ENCODE results near the gene HSPA9.

Gene HSPA9

GRCh38 chr5:138615461-138615860 lies 40.3 kb upstream of the HSPA9 start:
- ChIA-PET POLR2A (no interaction called here), CTCF (interaction anchor here (1.0 to 1.2 kb wide), 2 partner anchors 18 to 20 kb away, joined by 3 read pairs; no protein-coding TSS in a partner anchor)

DNA sequence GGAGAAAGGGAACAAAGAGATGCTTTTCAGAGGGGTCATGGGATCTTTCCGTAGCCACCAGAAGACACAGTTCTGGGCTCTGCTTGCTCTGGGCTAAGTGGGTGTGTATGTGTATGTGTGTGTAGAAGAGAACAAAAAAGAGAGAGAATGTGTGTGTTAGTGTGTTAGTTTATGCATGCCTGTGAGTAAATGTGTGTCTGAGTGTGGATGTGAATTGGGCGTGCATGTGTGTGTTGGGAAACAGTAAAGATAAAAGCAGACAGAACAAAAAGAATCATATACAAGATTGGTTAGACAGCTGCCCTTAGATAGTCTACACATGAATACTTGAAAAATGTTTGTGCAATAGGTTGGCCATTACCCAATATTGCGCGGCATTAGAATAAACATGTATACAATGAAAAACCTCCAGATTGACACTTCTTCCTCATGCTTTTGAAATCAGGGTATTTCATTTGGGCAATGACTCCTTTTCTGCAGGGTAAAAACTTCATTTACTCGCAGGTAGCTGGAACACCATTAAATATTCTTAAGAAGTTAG lies 36.5 kb upstream of the HSPA9 start:
- H3K36me3 ChIP-seq (ENCODE audit: control insufficient read depth in 2 of 2, insufficient read depth in 1 of 2, low read length in 2 of 2) = no peaks in the 10 kb centered on the region
- 0 out of 2 replicates have a peak, but pooled peaks have one; percentile 26 for TF ChIP-seq ZBTB17 (tag by site-specific recombination; IDR thresholded peaks at IDR 0.05)
- no peak for TF ChIP-seq ZNF48 (tag by site-specific recombination; IDR thresholded peaks at IDR 0.05)
- TF ChIP-seq ZNF366 (tag by site-specific recombination; conservative IDR thresholded peaks at IDR 0.05) = peak; percentile 24; the same call in 1 of the 2 replicates
- POLR2A ChIA-PET = interaction anchor here (0.6 kb wide), 1 partner anchor 34 kb away, joined by 6 read pairs; no protein-coding TSS in a partner anchor
- no peaks in the 10 kb centered on the region for H3K9me3 ChIP-seq (ENCODE audit: control insufficient read depth, insufficient read depth, low read depth, low read length)
- CTCF ChIA-PET = interaction anchor here (0.9 kb wide), 1 partner anchor 38 kb away, joined by 6 read pairs; no protein-coding TSS in a partner anchor
- H3K4me3 ChIP-seq (ENCODE audit: low read depth, low read length) = no peak overlapping the region
- H3K27ac ChIP-seq (ENCODE audit: extremely low read depth, low read depth, low read length) = no peak overlapping the region
- peaks cover 7% of the 10 kb centered on the region for H3K4me1 ChIP-seq (ENCODE audit: control insufficient read depth, insufficient read depth, low read length)

More at GRCh38 chr5:138615461-138615860, 40.3 kb upstream of the HSPA9 start:
- no peak overlapping the region for H3K27ac ChIP-seq (ENCODE audit: extremely low read depth, low read depth, low read length)
- H3K4me3 ChIP-seq (ENCODE audit: low read depth, low read length) = no peak overlapping the region
- no peaks in the 10 kb centered on the region for H3K36me3 ChIP-seq (ENCODE audit: control insufficient read depth in 2 of 2, insufficient read depth in 1 of 2, low read length in 2 of 2)
- H3K9me3 ChIP-seq (ENCODE audit: control insufficient read depth, insufficient read depth, low read depth, low read length) = no peaks in the 10 kb centered on the region
- no peak for TF ChIP-seq ZNF561 (tag by site-specific recombination; IDR thresholded peaks at IDR 0.05; ENCODE audit: borderline replicate concordance)
- no peak for TF ChIP-seq ZNF366 (tag by site-specific recombination; conservative IDR thresholded peaks at IDR 0.05)
- TF ChIP-seq ZNF398 (tag by site-specific recombination; IDR thresholded peaks at IDR 0.05) = no peak
- TF ChIP-seq ZSCAN30 (tag by site-specific recombination; IDR thresholded peaks at IDR 0.05) = no peak
- no peak for TF ChIP-seq ZNF843 (tag by site-specific recombination; IDR thresholded peaks at IDR 0.05)
- no peak for TF ChIP-seq PRDM1 (tag by site-specific recombination; IDR thresholded peaks at IDR 0.05)
- TF ChIP-seq ZNF175 (tag by site-specific recombination; IDR thresholded peaks at IDR 0.05) = no peak
- TF ChIP-seq ZNF211 (tag by site-specific recombination; IDR thresholded peaks at IDR 0.05; ENCODE audit: low read depth) = no peak
- TF ChIP-seq ZBTB7A (tag by site-specific recombination; IDR thresholded peaks at IDR 0.05; ENCODE audit: low read depth) = no peak
- TF ChIP-seq ZNF549 (tag by site-specific recombination; IDR thresholded peaks at IDR 0.05) = no peak
- no peak for TF ChIP-seq ZXDB (tag by site-specific recombination; IDR thresholded peaks at IDR 0.05)
- TF ChIP-seq ZNF23 (tag by site-specific recombination; IDR thresholded peaks at IDR 0.05; ENCODE audit: borderline replicate concordance) = no peak
- no peak for TF ChIP-seq ZNF776 (tag by site-specific recombination; IDR thresholded peaks at IDR 0.05; ENCODE audit: borderline replicate concordance)
- no peak for TF ChIP-seq ZIC2 (tag by site-specific recombination; IDR thresholded peaks at IDR 0.05)
- TF ChIP-seq, protein P1, sequence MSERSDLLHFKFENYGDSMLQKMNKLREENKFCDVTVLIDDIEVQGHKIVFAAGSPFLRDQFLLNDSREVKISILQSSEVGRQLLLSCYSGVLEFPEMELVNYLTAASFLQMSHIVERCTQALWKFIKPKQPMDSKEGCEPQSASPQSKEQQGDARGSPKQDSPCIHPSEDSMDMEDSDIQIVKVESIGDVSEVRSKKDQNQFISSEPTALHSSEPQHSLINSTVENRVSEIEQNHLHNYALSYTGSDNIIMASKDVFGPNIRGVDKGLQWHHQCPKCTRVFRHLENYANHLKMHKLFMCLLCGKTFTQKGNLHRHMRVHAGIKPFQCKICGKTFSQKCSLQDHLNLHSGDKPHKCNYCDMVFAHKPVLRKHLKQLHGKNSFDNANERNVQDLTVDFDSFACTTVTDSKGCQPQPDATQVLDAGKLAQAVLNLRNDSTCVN (tag by site-specific recombination; optimal IDR thresholded peaks at IDR 0.05) = no peak
- TF ChIP-seq ZNF624 (tag by site-specific recombination; IDR thresholded peaks at IDR 0.05) = no peak
- TF ChIP-seq ZNF433 (tag by site-specific recombination; IDR thresholded peaks at IDR 0.05; ENCODE audit: low read depth) = no peak
- H3K4me1 ChIP-seq (ENCODE audit: control insufficient read depth, insufficient read depth, low read length) = peaks cover 7% of the 10 kb centered on the region; the same call in 1 of the 2 replicates

Measured in HEK293 (cell line).